ENCODE data around the gene UBE4B.

Gene UBE4B

DNA sequence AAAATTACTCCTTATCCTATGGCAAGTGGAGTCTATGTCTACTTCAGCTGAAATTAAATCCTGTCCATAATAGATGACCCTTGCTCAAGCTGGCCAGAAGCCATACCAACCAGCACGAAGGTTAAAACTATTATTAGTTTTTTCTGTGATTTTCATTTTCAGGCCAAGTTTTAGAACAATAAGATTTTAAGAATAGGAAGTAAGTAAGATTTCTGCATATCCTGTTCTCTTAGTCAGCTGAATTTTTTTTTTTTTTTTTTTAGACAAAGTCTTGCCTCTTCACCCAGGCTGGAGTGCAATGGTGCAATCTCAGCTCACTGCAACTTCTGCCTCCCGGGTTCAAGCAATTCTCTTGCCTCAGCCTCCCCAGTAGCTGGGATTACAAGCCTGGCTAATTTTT is 41.8 kb upstream of the UBE4B start:
- Histone ChIP-seq H3K4me3 (ENCODE audit: insufficient read depth in 1 of 2, low read depth in 1 of 2, low read length in 2 of 2) (no peak overlapping the region), H3K9ac (ENCODE audit: low read length) (no peak overlapping the region), H3K27ac (ENCODE audit: low read length, poor library complexity, severe bottlenecking) (no peak overlapping the region), H4K8ac (ENCODE audit: low read length) (no peak overlapping the region), H4K91ac (ENCODE audit: low read length) (no peak overlapping the region), H2BK15ac (ENCODE audit: low read depth, poor library complexity, severe bottlenecking) (no peak overlapping the region), H2BK12ac (ENCODE audit: low read length in 2 of 2) (no peak overlapping the region), H2BK120ac (ENCODE audit: low read depth, low read length) (no peak overlapping the region), H3K18ac (ENCODE audit: low read depth in 1 of 2, low read length in 2 of 2) (no peak overlapping the region), H3K36me3 (ENCODE audit: control insufficient read depth in 1 of 2, insufficient read depth in 2 of 2, low read depth in 1 of 2, low read length in 2 of 2) (no peaks in the 10 kb centered on the region), H2BK5ac (ENCODE audit: low read depth, low read length, poor library complexity, severe bottlenecking) (no peak overlapping the region), H3K27me3 (ENCODE audit: control insufficient read depth in 1 of 2, insufficient read depth in 1 of 2, low read length in 2 of 2) (peaks cover 0 to 9% of the 10 kb centered on the region in 2 experiments), H2AFZ (ENCODE audit: low read depth, low read length) (no peak overlapping the region), H3K23ac (ENCODE audit: low read length in 2 of 2) (no peak overlapping the region), H3K9me3 (ENCODE audit: control insufficient read depth, low read length) (no peaks in the 10 kb centered on the region), H3K14ac (ENCODE audit: low read length in 2 of 2) (no peak overlapping the region), H3K4me2 (ENCODE audit: low read length, poor library complexity, severe bottlenecking) (no peak overlapping the region), H3K4ac (ENCODE audit: low read depth in 1 of 2, low read length in 2 of 2) (no peak overlapping the region), H2AK5ac (ENCODE audit: low read length, severe bottlenecking) (no peak overlapping the region), H3K4me1 (ENCODE audit: control insufficient read depth, insufficient read depth, low read depth, low read length) (no peaks in the 10 kb centered on the region), H3K79me1 (replicated peaks; ENCODE audit: low read length, poor library complexity, severe bottlenecking) (no peaks in the 10 kb centered on the region)
- no peak for DNase-seq
- 100% methylated on average over 1 of the region's 2 CpGs for WGBS

DNA sequence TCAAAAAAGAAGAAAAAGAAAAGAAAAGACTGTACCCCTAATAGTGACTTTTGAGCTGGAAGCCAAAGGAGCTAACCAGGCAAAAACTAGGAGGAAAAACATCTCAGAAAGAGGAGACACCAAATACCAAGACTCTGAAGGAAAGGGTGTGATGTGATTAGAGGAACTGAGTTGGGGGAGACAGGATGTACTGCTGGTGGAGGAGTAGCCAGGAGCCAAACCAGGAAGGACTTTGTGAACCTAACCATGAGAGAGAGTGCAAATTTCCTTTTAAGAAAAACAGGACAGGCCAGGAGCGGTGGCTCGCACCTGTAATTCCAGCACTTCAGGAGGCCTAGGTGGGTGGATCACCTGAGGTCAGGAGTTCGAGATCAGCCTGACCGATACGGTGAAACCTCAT is 39.8 kb upstream of the UBE4B start:
- Histone ChIP-seq H4K91ac (ENCODE audit: low read length) (no peak overlapping the region), H3K4me3 (ENCODE audit: insufficient read depth in 1 of 2, low read depth in 1 of 2, low read length in 2 of 2) (no peak overlapping the region), H3K23ac (ENCODE audit: low read length in 2 of 2) (no peak overlapping the region), H2BK12ac (ENCODE audit: low read length in 2 of 2) (no peak overlapping the region), H3K27me3 (ENCODE audit: control insufficient read depth in 1 of 2, insufficient read depth in 1 of 2, low read length in 2 of 2) (peaks cover 6 to 23% of the 10 kb centered on the region in 2 experiments), H2BK15ac (ENCODE audit: low read depth, poor library complexity, severe bottlenecking) (no peak overlapping the region), H3K18ac (ENCODE audit: low read depth in 1 of 2, low read length in 2 of 2) (no peak overlapping the region), H3K9ac (ENCODE audit: low read length) (no peak overlapping the region), H3K4me2 (ENCODE audit: low read length, poor library complexity, severe bottlenecking) (no peak overlapping the region), H2AK5ac (ENCODE audit: low read length, severe bottlenecking) (no peak overlapping the region), H4K8ac (ENCODE audit: low read length) (no peak overlapping the region), H2BK120ac (ENCODE audit: low read depth, low read length) (no peak overlapping the region), H3K79me1 (replicated peaks; ENCODE audit: low read length, poor library complexity, severe bottlenecking) (no peaks in the 10 kb centered on the region), H2BK5ac (ENCODE audit: low read depth, low read length, poor library complexity, severe bottlenecking) (no peak overlapping the region), H3K9me3 (ENCODE audit: control insufficient read depth, low read length) (no peaks in the 10 kb centered on the region), H3K27ac (ENCODE audit: low read length, poor library complexity, severe bottlenecking) (no peak overlapping the region), H3K36me3 (ENCODE audit: control insufficient read depth in 1 of 2, insufficient read depth in 2 of 2, low read depth in 1 of 2, low read length in 2 of 2) (no peaks in the 10 kb centered on the region), H3K4ac (ENCODE audit: low read depth in 1 of 2, low read length in 2 of 2) (no peak overlapping the region), H3K14ac (ENCODE audit: low read length in 2 of 2) (no peak overlapping the region), H2AFZ (ENCODE audit: low read depth, low read length) (no peak overlapping the region), H3K4me1 (ENCODE audit: control insufficient read depth, insufficient read depth, low read depth, low read length) (peaks cover 9% of the 10 kb centered on the region)
- WGBS: 81% methylated on average over 4 of the region's 5 CpGs
- no peak for DNase-seq

DNA sequence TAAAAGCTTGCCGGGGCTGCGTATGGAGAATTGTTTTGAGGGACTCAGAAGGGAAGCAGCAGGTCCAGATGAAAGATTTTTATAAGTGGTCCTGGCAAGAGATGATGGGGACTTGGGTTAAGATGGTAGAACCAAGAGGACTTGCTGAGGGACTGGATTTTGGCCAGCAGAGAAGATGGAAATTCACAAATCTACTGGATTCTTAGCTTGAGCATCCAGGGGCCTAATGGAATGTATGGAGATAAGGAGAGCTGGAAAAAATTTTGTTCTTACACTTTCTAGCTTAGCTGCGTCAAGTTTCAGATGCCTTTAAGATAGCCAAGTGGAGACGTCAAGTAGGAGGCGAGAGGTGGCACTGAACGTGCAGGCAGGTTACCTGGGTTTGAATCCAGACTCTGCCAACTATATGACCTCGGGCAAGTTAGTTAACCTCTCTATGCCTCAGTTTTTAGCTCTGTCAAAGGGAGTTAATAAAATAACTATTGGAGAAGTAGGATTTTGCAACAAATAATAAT is 39.1 kb upstream of the UBE4B start:
- no peak overlapping the region for H2AFZ ChIP-seq (ENCODE audit: low read depth, low read length)
- H3K9me3 ChIP-seq (ENCODE audit: control insufficient read depth, low read length): peaks cover under 1% of the 10 kb centered on the region
- no peak overlapping the region for H3K9ac ChIP-seq (ENCODE audit: low read length)
- no peak overlapping the region for H3K27ac ChIP-seq (ENCODE audit: low read length, poor library complexity, severe bottlenecking)
- H2AK5ac ChIP-seq (ENCODE audit: low read length, severe bottlenecking): no peak overlapping the region
- no peak overlapping the region for H4K8ac ChIP-seq (ENCODE audit: low read length)
- H2BK12ac ChIP-seq (ENCODE audit: low read length in 2 of 2): no peak overlapping the region
- no peaks in the 10 kb centered on the region for H3K36me3 ChIP-seq (ENCODE audit: control insufficient read depth in 1 of 2, insufficient read depth in 2 of 2, low read depth in 1 of 2, low read length in 2 of 2)
- peaks cover 10% of the 10 kb centered on the region for H3K4me1 ChIP-seq (ENCODE audit: control insufficient read depth, insufficient read depth, low read depth, low read length)
- H2BK120ac ChIP-seq (ENCODE audit: low read depth, low read length): no peak overlapping the region
- no peak for DNase-seq
- no peak overlapping the region for H2BK5ac ChIP-seq (ENCODE audit: low read depth, low read length, poor library complexity, severe bottlenecking)
- no peak overlapping the region for H2BK15ac ChIP-seq (ENCODE audit: low read depth, poor library complexity, severe bottlenecking)
- no peak overlapping the region for H3K14ac ChIP-seq (ENCODE audit: low read length in 2 of 2)
- H3K4me2 ChIP-seq (ENCODE audit: low read length, poor library complexity, severe bottlenecking): no peak overlapping the region
- H3K4me3 ChIP-seq (ENCODE audit: insufficient read depth in 1 of 2, low read depth in 1 of 2, low read length in 2 of 2): no peak overlapping the region
- H3K23ac ChIP-seq (ENCODE audit: low read length in 2 of 2): no peak overlapping the region
- no peak overlapping the region for H3K18ac ChIP-seq (ENCODE audit: low read depth in 1 of 2, low read length in 2 of 2)
- H3K79me1 ChIP-seq (replicated peaks; ENCODE audit: low read length, poor library complexity, severe bottlenecking): no peaks in the 10 kb centered on the region
- H3K27me3 ChIP-seq (ENCODE audit: control insufficient read depth in 1 of 2, insufficient read depth in 1 of 2, low read length in 2 of 2): peaks cover 11 to 29% of the 10 kb centered on the region in 2 experiments
- 92% methylated on average over 6 of the region's 7 CpGs for WGBS
- no peak overlapping the region for H4K91ac ChIP-seq (ENCODE audit: low read length)
- H3K4ac ChIP-seq (ENCODE audit: low read depth in 1 of 2, low read length in 2 of 2): no peak overlapping the region

DNA sequence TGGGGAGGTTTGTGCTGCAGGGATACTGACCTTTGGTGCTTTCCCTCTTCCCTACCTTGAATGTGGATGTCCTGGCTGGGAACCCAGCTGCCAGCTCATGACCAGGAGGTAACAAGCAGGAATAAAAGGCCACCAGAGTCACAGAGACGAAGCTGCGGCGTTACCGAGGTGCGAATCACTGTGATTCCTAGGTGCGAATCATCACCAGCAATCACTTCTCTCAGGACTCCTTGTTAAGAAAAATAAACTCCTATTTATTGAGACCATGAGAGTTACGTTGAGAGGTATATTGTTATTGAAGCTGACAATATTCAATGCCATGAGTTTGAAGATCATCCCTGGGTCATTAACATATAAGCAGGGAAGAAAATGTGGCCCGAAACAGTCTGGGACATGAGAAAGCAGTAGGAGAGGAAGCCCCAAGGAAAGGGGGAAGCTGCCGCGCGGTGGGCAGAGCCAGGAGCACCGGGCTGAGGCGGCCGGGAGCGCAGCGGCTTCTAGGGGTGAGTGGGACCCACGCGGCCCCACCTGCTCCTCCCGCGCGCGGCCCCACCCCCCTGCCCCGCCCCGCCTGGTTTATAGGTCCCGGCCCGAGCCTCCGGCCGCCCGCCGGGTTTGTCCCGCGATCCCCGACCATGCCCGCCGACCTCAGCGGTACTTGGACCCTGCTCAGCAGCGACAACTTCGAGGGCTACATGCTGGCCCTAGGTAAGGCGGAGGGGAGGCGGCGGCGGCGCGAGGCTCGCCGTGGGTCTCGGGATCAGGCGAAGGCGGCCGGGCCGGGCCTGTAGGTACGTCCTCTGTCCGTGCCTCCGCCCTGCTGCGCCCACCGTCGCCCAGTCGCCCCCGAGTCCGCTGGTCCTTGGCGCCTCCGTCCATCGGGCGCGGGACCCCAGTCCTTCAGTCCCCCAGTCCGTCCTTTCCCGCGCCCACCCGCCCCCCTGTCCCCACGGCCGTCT is 35.9 kb upstream of the UBE4B start, which contains the start of gene RBP7:
Gene RBP7 (plus strand): TSS at position 605 of the 959 bp plus-strand sequence. CDS start 31 bp downstream, at position 636.
- Histone ChIP-seq H2BK5ac (ENCODE audit: low read depth, low read length, poor library complexity, severe bottlenecking) (no peak within 1 kb of the TSS), H3K9ac (ENCODE audit: low read length) (no peak within 1 kb of the TSS), H2AK5ac (ENCODE audit: low read length, severe bottlenecking) (no peak within 1 kb of the TSS), H3K9me3 (ENCODE audit: control insufficient read depth, low read length) (peaks cover 4% of the 10 kb centered on the region), H2BK120ac (ENCODE audit: low read depth, low read length) (no peak within 1 kb of the TSS), H3K27me3 (ENCODE audit: control insufficient read depth in 1 of 2, insufficient read depth in 1 of 2, low read length in 2 of 2) (peaks cover 19 to 44% of the 10 kb centered on the region in 2 experiments), H4K91ac (ENCODE audit: low read length) (no peak within 1 kb of the TSS), H3K27ac (ENCODE audit: low read length, poor library complexity, severe bottlenecking) (no peak within 1 kb of the TSS), H2AFZ (ENCODE audit: low read depth, low read length) (peak within 1 kb of the TSS; percentile 81), H3K4me1 (ENCODE audit: control insufficient read depth, insufficient read depth, low read depth, low read length) (peaks cover 10% of the 10 kb centered on the region), H3K36me3 (ENCODE audit: control insufficient read depth in 1 of 2, insufficient read depth in 2 of 2, low read depth in 1 of 2, low read length in 2 of 2) (no peaks in the 10 kb centered on the region), H3K23ac (ENCODE audit: low read length in 2 of 2) (peak within 1 kb of the TSS in 1 of 2 experiments; percentile 89), H3K4ac (ENCODE audit: low read depth in 1 of 2, low read length in 2 of 2) (no peak within 1 kb of the TSS), H3K14ac (ENCODE audit: low read length in 2 of 2) (peak within 1 kb of the TSS in 1 of 2 experiments; percentile 86), H3K18ac (ENCODE audit: low read depth in 1 of 2, low read length in 2 of 2) (peak within 1 kb of the TSS in 1 of 2 experiments; percentile 64), H3K4me3 (ENCODE audit: insufficient read depth in 1 of 2, low read depth in 1 of 2, low read length in 2 of 2) (peak within 1 kb of the TSS; percentile 30 to 51), H2BK15ac (ENCODE audit: low read depth, poor library complexity, severe bottlenecking) (no peak within 1 kb of the TSS), H3K79me1 (replicated peaks; ENCODE audit: low read length, poor library complexity, severe bottlenecking) (no peaks in the 10 kb centered on the region), H4K8ac (ENCODE audit: low read length) (no peak within 1 kb of the TSS), H2BK12ac (ENCODE audit: low read length in 2 of 2) (no peak within 1 kb of the TSS), H3K4me2 (ENCODE audit: low read length, poor library complexity, severe bottlenecking) (peak within 1 kb of the TSS; percentile 86)
- WGBS: 3% methylated on average over 41 of the region's 71 CpGs
- no peak for DNase-seq
